Measurements from ENCODE around the gene LEPR.

LEPR gene

DNA sequence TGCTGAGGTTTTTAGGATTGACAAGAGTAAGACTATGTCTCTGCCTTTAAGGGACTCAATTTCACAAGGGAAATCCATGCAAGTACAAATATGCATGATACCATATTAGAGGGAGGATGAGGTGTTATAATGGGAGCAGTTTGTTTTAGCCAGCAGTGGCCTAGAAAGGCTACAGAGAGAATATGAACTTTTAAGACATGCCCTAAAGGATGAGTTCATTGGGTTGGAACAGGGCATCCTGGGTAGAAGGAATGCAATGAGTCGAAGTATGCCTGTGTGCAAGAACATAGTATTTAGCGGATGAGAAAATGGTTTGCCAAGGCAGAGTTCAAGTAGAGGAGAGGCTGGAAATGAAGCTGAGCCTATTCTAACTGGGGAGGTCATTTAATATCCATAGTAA is 32.6 kb upstream of the LEPR start:
- TF ChIP-seq, protein P1, sequence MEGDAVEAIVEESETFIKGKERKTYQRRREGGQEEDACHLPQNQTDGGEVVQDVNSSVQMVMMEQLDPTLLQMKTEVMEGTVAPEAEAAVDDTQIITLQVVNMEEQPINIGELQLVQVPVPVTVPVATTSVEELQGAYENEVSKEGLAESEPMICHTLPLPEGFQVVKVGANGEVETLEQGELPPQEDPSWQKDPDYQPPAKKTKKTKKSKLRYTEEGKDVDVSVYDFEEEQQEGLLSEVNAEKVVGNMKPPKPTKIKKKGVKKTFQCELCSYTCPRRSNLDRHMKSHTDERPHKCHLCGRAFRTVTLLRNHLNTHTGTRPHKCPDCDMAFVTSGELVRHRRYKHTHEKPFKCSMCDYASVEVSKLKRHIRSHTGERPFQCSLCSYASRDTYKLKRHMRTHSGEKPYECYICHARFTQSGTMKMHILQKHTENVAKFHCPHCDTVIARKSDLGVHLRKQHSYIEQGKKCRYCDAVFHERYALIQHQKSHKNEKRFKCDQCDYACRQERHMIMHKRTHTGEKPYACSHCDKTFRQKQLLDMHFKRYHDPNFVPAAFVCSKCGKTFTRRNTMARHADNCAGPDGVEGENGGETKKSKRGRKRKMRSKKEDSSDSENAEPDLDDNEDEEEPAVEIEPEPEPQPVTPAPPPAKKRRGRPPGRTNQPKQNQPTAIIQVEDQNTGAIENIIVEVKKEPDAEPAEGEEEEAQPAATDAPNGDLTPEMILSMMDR (conservative IDR thresholded peaks at IDR 0.05; ENCODE audit: low read depth, low read length), result no peak
- no peak for DNase-seq (ENCODE audit: low read depth)
- H3K4me3 ChIP-seq (ENCODE audit: low read length), result no peak overlapping the region

DNA sequence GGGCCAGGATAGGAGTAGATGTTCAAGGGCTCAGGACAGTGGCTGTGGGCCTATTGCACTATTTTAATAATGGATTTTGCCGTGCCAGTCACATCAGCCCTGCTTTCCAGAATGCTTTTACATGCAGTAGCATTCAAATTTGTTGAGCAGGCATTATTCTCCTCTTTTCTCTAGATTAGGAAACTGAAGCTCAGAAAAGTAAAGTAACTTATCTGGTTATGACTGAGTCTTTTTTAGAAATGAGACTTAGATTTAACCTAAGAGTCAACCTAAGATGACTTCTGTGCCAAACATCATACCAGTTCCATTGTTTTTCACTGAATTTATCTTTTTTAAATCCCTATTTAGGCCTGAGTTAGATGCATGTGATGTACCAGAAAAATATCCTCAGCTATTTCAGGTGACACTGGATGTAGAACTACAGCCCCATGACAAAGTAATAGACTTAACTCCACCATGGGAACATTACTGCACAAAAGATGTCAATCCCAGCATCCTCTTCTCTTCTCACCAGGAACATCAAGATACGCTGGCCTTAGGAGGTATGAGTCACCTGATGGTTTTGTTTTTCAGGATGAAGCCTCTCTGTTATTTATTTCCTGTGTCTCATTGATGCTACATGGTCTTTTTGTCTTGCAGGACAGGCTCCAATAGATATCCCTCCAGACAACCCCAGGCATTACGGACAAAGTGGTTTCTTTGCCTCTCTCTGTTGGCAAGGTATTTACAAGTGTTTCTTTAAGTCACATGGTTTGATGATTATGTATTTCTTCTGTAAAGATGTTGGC is 31.4 kb upstream of the LEPR start:
- TF ChIP-seq, protein P1 (conservative IDR thresholded peaks at IDR 0.05; ENCODE audit: low read depth, low read length), result no peak
- H3K4me3 ChIP-seq (ENCODE audit: low read length), result no peak overlapping the region
- no peak for DNase-seq (ENCODE audit: low read depth)

DNA sequence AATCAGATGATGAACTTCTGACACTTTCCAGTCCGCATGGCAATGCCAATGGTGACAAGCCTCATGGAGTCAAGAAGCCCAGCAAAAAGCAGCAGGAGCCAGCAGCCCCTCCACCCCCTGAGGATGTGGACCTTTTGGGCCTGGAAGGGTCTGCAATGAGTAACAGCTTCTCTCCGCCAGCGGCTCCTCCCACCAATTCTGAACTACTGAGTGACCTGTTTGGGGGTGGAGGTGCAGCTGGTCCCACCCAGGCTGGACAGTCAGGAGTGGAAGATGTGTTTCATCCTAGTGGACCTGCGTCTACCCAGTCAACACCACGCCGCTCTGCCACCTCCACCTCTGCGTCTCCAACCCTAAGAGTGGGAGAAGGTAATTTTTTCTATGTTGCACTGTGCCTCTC is 28.0 kb upstream of the LEPR start:
- no peak for DNase-seq (ENCODE audit: low read depth)
- no peak overlapping the region for H3K4me3 ChIP-seq (ENCODE audit: low read length)
- TF ChIP-seq, protein P1 (conservative IDR thresholded peaks at IDR 0.05; ENCODE audit: low read depth, low read length), result no peak

DNA sequence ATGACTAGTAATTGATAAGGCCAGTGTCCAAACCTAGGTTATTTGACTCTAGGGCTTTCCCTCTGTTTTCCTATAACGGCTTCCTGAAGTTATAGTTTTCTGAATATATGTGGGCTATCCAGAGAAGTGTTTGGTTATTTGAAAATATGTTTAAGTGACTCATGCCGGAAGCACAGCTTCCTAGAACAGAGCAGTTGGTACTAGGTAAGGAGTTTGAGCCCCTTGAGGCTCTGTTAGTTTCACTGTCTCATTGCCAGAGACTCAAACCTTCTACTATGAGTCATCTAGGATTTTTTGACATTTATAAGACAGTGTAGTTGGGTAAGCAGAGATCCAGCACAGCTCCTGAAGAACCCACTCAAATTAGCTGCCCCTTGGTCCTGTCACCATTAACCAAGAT is 27.1 kb upstream of the LEPR start:
- no peak overlapping the region for H3K4me3 ChIP-seq (ENCODE audit: low read length)
- TF ChIP-seq, protein P1 (conservative IDR thresholded peaks at IDR 0.05; ENCODE audit: low read depth, low read length), result no peak
- no peak for DNase-seq (ENCODE audit: low read depth)

DNA sequence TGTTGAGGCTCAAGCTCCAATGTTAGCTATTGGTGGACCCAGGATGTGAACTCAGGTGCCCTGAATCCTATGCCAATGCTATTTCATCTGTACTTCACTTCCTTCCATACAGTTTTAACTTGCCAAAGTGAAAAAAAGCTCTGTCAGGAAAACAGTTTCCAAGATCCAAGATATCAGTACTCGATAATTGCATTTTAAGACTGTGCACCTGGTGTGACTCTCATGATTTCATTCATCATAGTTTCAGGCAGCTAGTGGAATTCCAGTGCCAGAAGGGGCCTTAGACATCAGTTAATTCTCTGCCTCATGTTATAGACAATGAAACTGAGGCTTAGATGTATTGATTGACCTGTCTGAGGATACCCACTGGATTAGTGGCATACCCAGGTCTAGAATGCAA is 26.5 kb upstream of the LEPR start:
- no peak for DNase-seq (ENCODE audit: low read depth)
- H3K4me3 ChIP-seq (ENCODE audit: low read length), result no peak overlapping the region
- TF ChIP-seq, protein P1 (conservative IDR thresholded peaks at IDR 0.05; ENCODE audit: low read depth, low read length), result no peak

DNA sequence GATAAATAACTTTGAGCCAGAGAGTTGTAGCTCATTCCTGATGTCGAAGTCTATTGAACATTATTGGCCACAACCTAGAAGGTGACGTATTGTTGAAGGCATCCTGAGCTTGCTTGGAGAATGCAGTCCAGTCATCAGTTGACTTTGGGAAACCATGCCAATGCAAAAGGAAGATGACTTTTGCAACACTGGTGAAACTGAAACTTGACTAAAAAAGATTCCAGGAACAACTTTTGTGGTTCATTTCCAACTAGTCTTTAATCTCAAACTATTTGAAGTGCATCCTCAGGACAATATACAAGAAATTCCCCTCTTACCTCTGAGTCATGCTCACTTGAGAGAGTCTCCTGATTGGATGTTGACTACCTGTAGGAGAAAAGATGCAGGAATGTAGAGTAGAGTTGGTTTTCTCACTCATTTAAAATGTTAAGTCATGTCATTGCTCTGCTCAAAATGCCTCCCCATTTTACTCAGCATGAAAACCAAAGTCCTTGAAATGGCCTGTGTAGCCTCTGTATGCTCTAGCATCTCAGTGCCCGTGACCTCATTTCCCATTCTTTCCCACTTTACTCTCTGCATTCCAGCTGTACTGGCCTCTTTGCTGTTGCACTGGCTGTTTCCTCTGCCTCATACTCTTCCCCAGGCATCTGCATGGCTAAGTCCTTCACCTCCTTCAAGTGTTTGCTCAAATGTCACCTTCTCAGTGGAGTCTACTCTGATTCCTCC is 24.4 kb upstream of the LEPR start:
- TF ChIP-seq, protein P1 (conservative IDR thresholded peaks at IDR 0.05; ENCODE audit: low read depth, low read length), result no peak
- DNase-seq (ENCODE audit: low read depth), result no peak
- H3K4me3 ChIP-seq (ENCODE audit: low read length), result no peak overlapping the region

DNA sequence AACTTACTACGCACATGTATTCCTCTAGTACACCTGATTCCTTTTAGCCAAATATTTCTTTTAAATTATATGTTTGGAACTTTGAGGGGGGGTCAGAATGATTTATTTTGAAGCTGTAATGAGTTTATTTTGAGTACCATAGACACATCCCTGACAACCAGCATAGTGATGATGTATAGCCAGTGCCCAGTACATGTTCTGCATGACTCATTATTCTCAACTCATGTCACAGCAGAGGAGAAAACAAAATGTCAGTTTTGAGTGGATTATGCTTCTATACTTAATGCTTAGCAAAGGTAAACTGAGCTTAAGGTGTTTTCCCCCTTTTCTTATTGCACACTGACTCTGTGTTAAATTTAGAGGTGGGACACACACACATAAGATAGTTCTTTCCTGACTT is 22.4 kb upstream of the LEPR start:
- H3K4me3 ChIP-seq (ENCODE audit: low read length), result no peak overlapping the region
- TF ChIP-seq, protein P1 (conservative IDR thresholded peaks at IDR 0.05; ENCODE audit: low read depth, low read length), result no peak
- no peak for DNase-seq (ENCODE audit: low read depth)
